ENCODE results near the gene TNFRSF14. TPM values are rescaled to one million over a fixed set of nuclear protein-coding genes. Genes with fewer than 3 reads are reported as not detected.

TNFRSF14 gene
- total RNA-seq, 2 experiments from 2014 or later: 191 to 194 TPM

- no peak overlapping the region for H3K27ac Mint-ChIP-seq
- POLR2A ChIA-PET: no interaction called here
Measured at GRCh38 chr1:2516946-2517345, 39.2 kb upstream of the TNFRSF14 start.

DNA sequence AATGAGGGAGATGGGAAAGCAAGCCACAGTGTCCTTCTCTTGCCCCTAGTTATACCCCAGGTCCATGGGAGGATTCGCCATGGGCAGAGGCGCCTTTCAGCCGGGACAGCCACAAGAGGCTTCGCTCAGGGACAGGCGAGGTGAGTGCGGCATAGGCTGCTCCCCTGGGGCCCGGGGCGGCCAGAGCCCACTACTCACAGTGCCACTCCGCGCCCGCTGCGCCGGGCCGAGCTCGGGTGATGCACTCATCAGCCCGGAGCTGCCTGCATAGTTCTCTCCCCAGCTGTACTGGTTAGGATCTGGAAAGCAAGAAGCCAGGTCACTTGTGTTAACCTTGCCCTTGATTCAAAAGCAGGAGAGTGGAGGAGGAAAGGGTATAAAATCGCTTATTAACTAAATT, 38.2 kb upstream of the TNFRSF14 start:
- Histone ChIP-seq H3K4me3 (ENCODE audit: low read length) (no peak overlapping the region), H3K27me3 (ENCODE audit: control insufficient read depth in 1 of 2, insufficient read depth in 2 of 2, low read length in 2 of 2) (no peaks in the 10 kb centered on the region), H3K9me3 (ENCODE audit: control insufficient read depth in 1 of 2, insufficient read depth in 1 of 2, low read length in 2 of 2) (no peaks in the 10 kb centered on the region), H3K27ac (ENCODE audit: low read depth in 1 of 2, low read length in 2 of 2) (no peak overlapping the region), H3K36me3 (ENCODE audit: insufficient read depth, low read length) (peaks cover 90% of the 10 kb centered on the region), H3K4me1 (ENCODE audit: insufficient read depth, low read length) (peaks cover 7% of the 10 kb centered on the region)
- Mint-ChIP-seq H3K9me3 (no peaks in the 10 kb centered on the region), H3K27me3 (no peaks in the 10 kb centered on the region), H3K4me3 (no peak overlapping the region), H3K27ac (no peak overlapping the region), H3K4me1 (ENCODE audit: low read depth) (peaks cover 10% of the 10 kb centered on the region), H3K36me3 (ENCODE audit: low read depth) (peaks cover 64% of the 10 kb centered on the region)
- ATAC-seq (ENCODE audit: poor library complexity): no peak
- intact Hi-C loops (cut with DNase I, micrococcal nuclease): no loop called here
- CTCF ChIA-PET: no interaction called here
- POLR2A ChIA-PET: no interaction called here
- TF ChIP-seq, protein P1, sequence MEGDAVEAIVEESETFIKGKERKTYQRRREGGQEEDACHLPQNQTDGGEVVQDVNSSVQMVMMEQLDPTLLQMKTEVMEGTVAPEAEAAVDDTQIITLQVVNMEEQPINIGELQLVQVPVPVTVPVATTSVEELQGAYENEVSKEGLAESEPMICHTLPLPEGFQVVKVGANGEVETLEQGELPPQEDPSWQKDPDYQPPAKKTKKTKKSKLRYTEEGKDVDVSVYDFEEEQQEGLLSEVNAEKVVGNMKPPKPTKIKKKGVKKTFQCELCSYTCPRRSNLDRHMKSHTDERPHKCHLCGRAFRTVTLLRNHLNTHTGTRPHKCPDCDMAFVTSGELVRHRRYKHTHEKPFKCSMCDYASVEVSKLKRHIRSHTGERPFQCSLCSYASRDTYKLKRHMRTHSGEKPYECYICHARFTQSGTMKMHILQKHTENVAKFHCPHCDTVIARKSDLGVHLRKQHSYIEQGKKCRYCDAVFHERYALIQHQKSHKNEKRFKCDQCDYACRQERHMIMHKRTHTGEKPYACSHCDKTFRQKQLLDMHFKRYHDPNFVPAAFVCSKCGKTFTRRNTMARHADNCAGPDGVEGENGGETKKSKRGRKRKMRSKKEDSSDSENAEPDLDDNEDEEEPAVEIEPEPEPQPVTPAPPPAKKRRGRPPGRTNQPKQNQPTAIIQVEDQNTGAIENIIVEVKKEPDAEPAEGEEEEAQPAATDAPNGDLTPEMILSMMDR (IDR thresholded peaks at IDR 0.05): no peak
- no peak for DNase-seq

More at GRCh38 chr1:2516946-2517345, 39.2 kb upstream of the TNFRSF14 start:
- Histone ChIP-seq H3K4me1 (ENCODE audit: insufficient read depth, low read length) (no peaks in the 10 kb centered on the region), H3K4me3 (ENCODE audit: low read length) (no peak overlapping the region), H3K36me3 (ENCODE audit: insufficient read depth, low read length) (peaks cover 94% of the 10 kb centered on the region), H3K27me3 (ENCODE audit: control insufficient read depth in 1 of 2, insufficient read depth in 2 of 2, low read length in 2 of 2) (no peaks in the 10 kb centered on the region), H3K9me3 (ENCODE audit: control insufficient read depth in 1 of 2, insufficient read depth in 1 of 2, low read length in 2 of 2) (no peaks in the 10 kb centered on the region), H3K27ac (ENCODE audit: low read depth in 1 of 2, low read length in 2 of 2) (no peak overlapping the region)
- no peak overlapping the region for H3K4me3 Mint-ChIP-seq
- CTCF ChIA-PET: no interaction called here
- intact Hi-C loops (cut with DNase I, micrococcal nuclease): no loop called here
- TF ChIP-seq, protein P1 (IDR thresholded peaks at IDR 0.05): no peak
- no peaks in the 10 kb centered on the region for H3K9me3 Mint-ChIP-seq
- no peak for DNase-seq
- peaks cover 62% of the 10 kb centered on the region for H3K36me3 Mint-ChIP-seq (ENCODE audit: low read depth)
- ATAC-seq (ENCODE audit: poor library complexity): no peak
- H3K27me3 Mint-ChIP-seq: no peaks in the 10 kb centered on the region
- H3K4me1 Mint-ChIP-seq (ENCODE audit: low read depth): no peaks in the 10 kb centered on the region

DNA sequence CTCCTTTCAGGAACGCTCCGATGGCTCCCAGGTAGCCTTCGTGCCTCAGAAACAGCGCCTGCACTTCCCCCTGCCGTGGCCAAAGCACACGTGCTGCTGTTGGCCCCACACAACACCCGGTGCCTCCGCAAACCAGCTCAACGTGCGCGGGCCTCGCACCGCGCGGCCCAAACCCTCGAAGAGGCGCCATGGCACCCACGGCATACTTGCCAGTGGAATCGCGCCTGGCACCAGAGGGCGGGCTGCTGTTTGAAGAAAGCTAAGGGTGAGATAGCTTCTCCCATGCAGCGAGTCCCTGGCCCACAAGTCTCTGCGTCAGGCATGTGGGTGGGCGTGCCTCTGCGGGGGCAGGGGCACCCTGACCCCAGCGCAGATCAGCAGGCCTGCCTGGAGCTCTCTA, 37.6 kb upstream of the TNFRSF14 start:
- ChIA-PET POLR2A (no interaction called here), CTCF (no interaction called here)
- H3K4me3 Mint-ChIP-seq: no peak overlapping the region
- H3K4me1 Mint-ChIP-seq (ENCODE audit: low read depth): peaks cover 16% of the 10 kb centered on the region
- peaks cover 13% of the 10 kb centered on the region for H3K4me1 ChIP-seq (ENCODE audit: insufficient read depth, low read length)
- DNase-seq (no peak), ATAC-seq (ENCODE audit: poor library complexity) (no peak)
- H3K9me3 Mint-ChIP-seq: no peaks in the 10 kb centered on the region
- H3K36me3 ChIP-seq (ENCODE audit: insufficient read depth, low read length): peaks cover 84% of the 10 kb centered on the region
- H3K27me3 Mint-ChIP-seq: no peaks in the 10 kb centered on the region
- no peaks in the 10 kb centered on the region for H3K9me3 ChIP-seq (ENCODE audit: control insufficient read depth in 1 of 2, insufficient read depth in 1 of 2, low read length in 2 of 2)
- peaks cover 67% of the 10 kb centered on the region for H3K36me3 Mint-ChIP-seq (ENCODE audit: low read depth)
- TF ChIP-seq, protein P1 (IDR thresholded peaks at IDR 0.05): no peak
- H3K27ac Mint-ChIP-seq: no peak overlapping the region
- intact Hi-C loops (cut with DNase I, micrococcal nuclease): no loop called here
- H3K27ac ChIP-seq (ENCODE audit: low read depth in 1 of 2, low read length in 2 of 2): no peak overlapping the region
- H3K4me3 ChIP-seq (ENCODE audit: low read length): no peak overlapping the region
- H3K27me3 ChIP-seq (ENCODE audit: control insufficient read depth in 1 of 2, insufficient read depth in 2 of 2, low read length in 2 of 2): no peaks in the 10 kb centered on the region

Data from CD4-positive, alpha-beta T cell (primary cell).